Suprapubic skin (tissue), 4 donors: ENCODE measurements around the gene PPP2R2C. TPM values are rescaled to one million over a fixed set of nuclear protein-coding genes. Genes with fewer than 3 reads are reported as not detected.

Source experiments
- DNase-seq, 2 donors: peaks; one replicate each; pipeline ENCODE4 v3.0.0-alpha.2; 2019; ENCODE audit warnings: low spot score in 2 of 2
- H3K27ac ChIP-seq: fragments of 200-600 bp; sonication (generic); one replicate; pipeline ENCODE4 v1.5.1; 2019
- H3K27me3 ChIP-seq: fragments of 200-600 bp; sonication (generic); one replicate; pipeline ENCODE4 v1.5.1; 2019
- H3K36me3 ChIP-seq: fragments of 200-600 bp; sonication (generic); one replicate; pipeline ENCODE4 v1.5.1; 2019
- H3K4me1 ChIP-seq: fragments of 200-600 bp; sonication (generic); one replicate; pipeline ENCODE4 v1.5.1; 2019
- H3K4me3 ChIP-seq: fragments of 200-600 bp; sonication (generic); one replicate; pipeline ENCODE4 v1.5.1; 2019; ENCODE audit warnings: mild to moderate bottlenecking
- H3K9me3 ChIP-seq: fragments of 200-600 bp; sonication (generic); one replicate; pipeline ENCODE4 v1.5.1; 2019
- EP300 ChIP-seq: sonication (generic); formaldehyde crosslinking; IDR thresholded peaks from one replicate; pipeline ENCODE4 v1.6.1; 2017; ENCODE audit warnings: antibody characterized with exemption
- POLR2A ChIP-seq, 2 donors: fragments of 450-650 bp; IDR thresholded peaks; one replicate each; pipeline ENCODE4 v1.6.1; 2017; ENCODE audit warnings: antibody characterized with exemption in 2 of 2, mild to moderate bottlenecking in 2 of 2, moderate library complexity in 2 of 2
- POLR2AphosphoS5 ChIP-seq, 3 donors: sonication (generic); formaldehyde crosslinking; IDR thresholded peaks; one replicate each; pipeline ENCODE4 v1.6.1; 2017; ENCODE audit warnings: antibody characterized with exemption in 3 of 3
- WGBS: methylation state at CpG from one replicate; pipeline ENCODE4 v1.1.5; 2018; 5-methylcytosine and 5-hydroxymethylcytosine counted together
- total RNA-seq, 4 donors: library from RNA; depleted of rRNA; stranded (reverse); fragments of >200 nt; gene quantifications; one replicate each; pipeline ENCODE4 v1.1.0, GENCODE V29; 2016
- TF ChIP-seq, protein P1 (sequence below), 2 donors: fragments of 200-600 bp in 1 of 2; fragments of 450-650 bp in 1 of 2; sonication (generic) in 1 of 2; IDR thresholded peaks; one replicate each; pipeline ENCODE4 v1.5.1; 2016 to 2019; ENCODE audit warnings: antibody characterized with exemption in 2 of 2, mild to moderate bottlenecking in 1 of 2, moderate library complexity in 1 of 2

PPP2R2C gene
- total RNA-seq, 4 donors from 2014 or later, result 42.5 to 81.5 (median 61.0) TPM

DNA sequence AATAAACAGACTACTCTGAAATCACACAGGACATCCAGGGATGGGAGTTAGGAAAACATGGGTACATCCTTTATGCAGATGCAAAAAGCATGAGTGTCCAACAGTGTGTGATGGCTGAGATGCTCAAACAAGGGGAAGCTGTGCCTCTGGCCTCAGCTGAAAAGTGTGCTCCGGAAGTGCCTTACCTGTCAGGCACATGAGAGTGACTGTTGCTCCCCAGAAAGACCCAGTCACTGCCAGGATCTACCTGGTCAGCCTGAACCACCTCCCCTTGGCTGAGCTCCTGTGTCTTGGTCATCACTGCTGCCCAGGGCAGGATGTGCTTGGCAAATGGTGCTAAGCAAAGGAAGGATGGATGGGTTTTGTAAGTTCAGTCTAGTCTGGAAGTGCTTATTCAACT lies 4.0 kb downstream of the PPP2R2C start:
- peak in 1 of 2 donors; percentile 11 for DNase-seq
- WGBS, result 80% methylated on average over 1 of the region's 1 CpG
- TF ChIP-seq, protein P1, sequence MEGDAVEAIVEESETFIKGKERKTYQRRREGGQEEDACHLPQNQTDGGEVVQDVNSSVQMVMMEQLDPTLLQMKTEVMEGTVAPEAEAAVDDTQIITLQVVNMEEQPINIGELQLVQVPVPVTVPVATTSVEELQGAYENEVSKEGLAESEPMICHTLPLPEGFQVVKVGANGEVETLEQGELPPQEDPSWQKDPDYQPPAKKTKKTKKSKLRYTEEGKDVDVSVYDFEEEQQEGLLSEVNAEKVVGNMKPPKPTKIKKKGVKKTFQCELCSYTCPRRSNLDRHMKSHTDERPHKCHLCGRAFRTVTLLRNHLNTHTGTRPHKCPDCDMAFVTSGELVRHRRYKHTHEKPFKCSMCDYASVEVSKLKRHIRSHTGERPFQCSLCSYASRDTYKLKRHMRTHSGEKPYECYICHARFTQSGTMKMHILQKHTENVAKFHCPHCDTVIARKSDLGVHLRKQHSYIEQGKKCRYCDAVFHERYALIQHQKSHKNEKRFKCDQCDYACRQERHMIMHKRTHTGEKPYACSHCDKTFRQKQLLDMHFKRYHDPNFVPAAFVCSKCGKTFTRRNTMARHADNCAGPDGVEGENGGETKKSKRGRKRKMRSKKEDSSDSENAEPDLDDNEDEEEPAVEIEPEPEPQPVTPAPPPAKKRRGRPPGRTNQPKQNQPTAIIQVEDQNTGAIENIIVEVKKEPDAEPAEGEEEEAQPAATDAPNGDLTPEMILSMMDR (IDR thresholded peaks at IDR 0.05), result no peak
- TF ChIP-seq POLR2A (IDR thresholded peaks at IDR 0.05), result no peak
- no peak for TF ChIP-seq POLR2AphosphoS5 (IDR thresholded peaks at IDR 0.05)
- no peak for TF ChIP-seq EP300
- peaks cover 49% of the 10 kb centered on the region for H3K27me3 ChIP-seq
- no peak overlapping the region for H3K27ac ChIP-seq
- no peak overlapping the region for H3K4me3 ChIP-seq
- peaks cover 32% of the 10 kb centered on the region for H3K4me1 ChIP-seq
- no peaks in the 10 kb centered on the region for H3K36me3 ChIP-seq
- H3K9me3 ChIP-seq, result no peaks in the 10 kb centered on the region

DNA sequence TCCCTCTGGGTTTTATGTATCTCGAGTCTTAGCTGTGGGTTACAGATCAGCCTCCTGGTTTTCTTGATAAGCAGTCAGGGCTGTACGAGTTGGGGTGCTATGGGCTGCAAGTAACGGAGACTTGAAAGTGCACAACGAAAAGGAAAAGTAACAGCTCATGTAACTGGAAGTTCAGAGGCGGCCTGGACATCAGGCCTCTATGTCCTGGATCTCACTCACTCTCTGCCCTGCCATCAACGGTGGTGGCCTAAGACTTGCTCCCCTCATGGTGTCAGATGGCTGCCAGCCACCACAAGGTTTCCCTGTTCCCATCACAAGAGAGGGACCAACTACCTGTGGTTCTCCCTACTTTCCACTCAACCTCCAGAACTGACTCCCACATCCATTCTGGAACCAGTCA lies 4.8 kb downstream of the PPP2R2C start:
- Histone ChIP-seq H3K36me3 (no peaks in the 10 kb centered on the region), H3K27ac (no peak overlapping the region), H3K27me3 (peaks cover 43% of the 10 kb centered on the region), H3K4me1 (peaks cover 29% of the 10 kb centered on the region), H3K4me3 (no peak overlapping the region), H3K9me3 (no peaks in the 10 kb centered on the region)
- WGBS, result 81% methylated on average over 6 of the region's 6 CpGs
- peak in 1 of 2 donors; percentile 35 for DNase-seq
- TF ChIP-seq POLR2A (IDR thresholded peaks at IDR 0.05) (no peak), EP300 (no peak), POLR2AphosphoS5 (IDR thresholded peaks at IDR 0.05) (no peak)
- TF ChIP-seq, protein P1 (IDR thresholded peaks at IDR 0.05), result no peak

DNA sequence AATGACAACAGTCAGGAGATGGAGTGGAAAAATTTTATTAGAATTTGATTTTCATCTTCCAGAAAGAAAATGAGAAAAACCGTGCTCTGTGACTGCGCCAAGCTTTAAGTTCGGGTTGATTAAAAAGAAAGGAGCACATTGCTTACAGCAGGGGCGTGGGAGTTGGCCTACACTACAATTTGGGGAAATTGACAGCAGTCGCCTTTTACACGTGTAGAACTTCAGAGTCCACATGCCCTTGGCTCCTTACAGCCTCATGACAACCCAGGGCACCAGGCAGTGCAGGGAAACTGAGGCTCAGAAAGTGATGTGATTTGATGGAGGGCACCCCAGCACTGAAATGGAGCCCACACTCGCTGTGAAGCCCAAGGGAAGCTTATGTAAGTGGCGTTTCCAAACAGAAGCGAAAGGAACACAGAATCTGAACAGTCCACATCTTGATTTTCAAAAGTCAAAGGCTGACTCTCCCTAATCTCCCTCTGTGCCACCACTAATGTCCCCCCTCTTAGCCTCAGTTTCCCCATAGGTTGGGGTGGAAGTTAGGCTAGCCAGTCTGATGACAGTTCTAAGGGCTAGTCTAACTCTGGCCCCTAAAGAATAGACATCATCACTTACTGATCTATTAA lies 5.5 kb downstream of the PPP2R2C start:
- Histone ChIP-seq H3K27me3 (peaks cover 39% of the 10 kb centered on the region), H3K4me3 (no peak overlapping the region), H3K36me3 (no peaks in the 10 kb centered on the region), H3K27ac (no peak overlapping the region), H3K4me1 (peaks cover 25% of the 10 kb centered on the region), H3K9me3 (no peaks in the 10 kb centered on the region)
- TF ChIP-seq, protein P1 (IDR thresholded peaks at IDR 0.05), result no peak
- 69% methylated on average over 8 of the region's 9 CpGs for WGBS
- DNase-seq, result peak; percentile 0 to 45

DNA sequence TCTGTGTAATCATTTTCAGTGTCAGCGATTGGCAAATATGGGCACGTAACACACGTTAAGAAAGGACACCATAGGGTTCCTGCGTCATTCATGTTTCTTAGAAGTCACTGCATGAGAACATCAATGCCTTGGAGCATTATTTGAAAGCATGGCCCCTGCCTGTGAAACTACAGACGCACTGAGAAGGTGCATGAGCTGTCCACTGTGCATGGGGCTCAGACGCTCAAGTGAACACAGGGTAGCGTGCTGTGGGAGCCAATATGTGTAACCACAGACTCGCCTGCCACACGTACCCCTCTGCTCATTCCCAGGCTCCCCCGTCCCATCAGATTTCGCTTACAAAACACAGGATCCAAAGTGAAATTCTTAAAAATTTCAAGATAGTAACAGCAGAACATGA lies 6.5 kb downstream of the PPP2R2C start:
- no peak for TF ChIP-seq EP300
- no peak for TF ChIP-seq POLR2A (IDR thresholded peaks at IDR 0.05)
- no peak for TF ChIP-seq POLR2AphosphoS5 (IDR thresholded peaks at IDR 0.05)
- TF ChIP-seq, protein P1 (IDR thresholded peaks at IDR 0.05), result no peak
- 92% methylated on average over 11 of the region's 11 CpGs for WGBS
- no peaks in the 10 kb centered on the region for H3K9me3 ChIP-seq
- peaks cover 30% of the 10 kb centered on the region for H3K27me3 ChIP-seq
- H3K4me1 ChIP-seq, result peaks cover 17% of the 10 kb centered on the region
- no peak overlapping the region for H3K4me3 ChIP-seq
- no peak overlapping the region for H3K27ac ChIP-seq
- DNase-seq, result peak in 1 of 2 donors; percentile 50
- H3K36me3 ChIP-seq, result no peaks in the 10 kb centered on the region

DNA sequence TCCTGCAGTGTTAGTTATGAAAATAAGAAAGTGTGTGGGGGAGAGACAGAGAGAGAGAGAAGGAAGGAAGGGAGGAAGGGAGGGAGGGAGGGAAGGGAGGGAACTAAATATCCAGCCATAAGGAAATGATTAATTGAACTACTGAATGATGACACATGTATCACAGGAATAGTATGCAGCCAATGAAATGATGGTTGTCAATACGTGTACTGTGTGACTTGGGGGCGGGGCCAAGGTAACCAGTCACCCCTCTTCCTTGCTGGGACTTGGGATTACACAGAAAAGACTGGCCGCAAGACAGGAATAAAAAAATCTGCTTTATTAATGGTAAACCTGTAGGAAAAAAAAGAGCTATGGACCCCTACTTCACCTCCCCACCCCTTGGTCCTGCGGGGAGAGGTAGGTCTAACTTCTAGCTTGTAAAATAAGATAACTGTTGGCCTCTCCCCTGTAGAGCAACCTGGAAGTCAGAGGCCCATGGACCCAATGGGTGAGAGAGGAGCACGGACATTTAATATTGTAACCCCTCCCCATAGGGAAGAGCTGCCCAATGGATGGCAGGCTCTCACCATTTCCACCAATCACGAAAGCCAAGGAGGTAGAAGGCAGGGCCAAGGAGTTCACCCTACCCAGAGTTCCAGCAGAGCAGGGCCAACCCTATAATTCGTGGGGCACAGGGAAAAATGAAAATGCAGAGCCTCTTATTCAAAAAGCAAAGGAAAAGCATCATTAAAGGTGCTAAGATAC lies 7.4 kb downstream of the PPP2R2C start:
- no peak overlapping the region for H3K4me3 ChIP-seq
- H3K27me3 ChIP-seq, result peaks cover 20% of the 10 kb centered on the region
- no peak overlapping the region for H3K27ac ChIP-seq
- TF ChIP-seq POLR2AphosphoS5 (IDR thresholded peaks at IDR 0.05), result no peak
- TF ChIP-seq EP300, result no peak
- TF ChIP-seq, protein P1 (IDR thresholded peaks at IDR 0.05), result no peak
- TF ChIP-seq POLR2A (IDR thresholded peaks at IDR 0.05), result no peak
- no peaks in the 10 kb centered on the region for H3K36me3 ChIP-seq
- peaks cover 8% of the 10 kb centered on the region for H3K4me1 ChIP-seq
- DNase-seq, result peak in 1 of 2 donors; percentile 18
- WGBS, result 75% methylated on average over 7 of the region's 7 CpGs
- H3K9me3 ChIP-seq, result no peaks in the 10 kb centered on the region
